Natural killer cell (primary cell): ENCODE results near the gene PUS10. TPM values are rescaled to one million over a fixed set of nuclear protein-coding genes. Genes with fewer than 3 reads are reported as not detected.

Experiments
- ATAC-seq, 3 donors: fragments of 150-1000 bp in 2 of 3; fragments of 200-7000 bp in 1 of 3; cut with Tn5 transposase; 1 replicate in 1 of 3; 2 replicates in 2 of 3; pipeline ENCODE4 v1.10.0; 2021; ENCODE audit warnings: mild to moderate bottlenecking in 2 of 3, moderate library complexity in 2 of 3
- DNase-seq, 2 donors: peaks; one replicate each; pipeline versions ENCODE4 v3.0.0 to v3.0.0-alpha.2; 2013 to 2021; ENCODE audit warnings: mixed read lengths in 1 of 2
- H3K27ac ChIP-seq: one replicate; pipeline ENCODE4 v1.5.1; 2013; ENCODE audit warnings: mild to moderate bottlenecking, low read length
- H3K27me3 ChIP-seq: one replicate; pipeline ENCODE4 v1.6.1; 2013; ENCODE audit warnings: low read length; ENCODE audit not compliant: control insufficient read depth, insufficient read depth
- H3K36me3 ChIP-seq: one replicate; pipeline ENCODE4 v1.6.1; 2013; ENCODE audit warnings: low read length; ENCODE audit not compliant: control insufficient read depth, insufficient read depth
- H3K4me1 ChIP-seq: one replicate; pipeline ENCODE4 v1.6.1; 2013; ENCODE audit warnings: low read length; ENCODE audit not compliant: control insufficient read depth, insufficient read depth
- H3K4me3 ChIP-seq: one replicate; pipeline ENCODE4 v1.5.1; 2013; ENCODE audit warnings: low read length
- H3K9me3 ChIP-seq: one replicate; pipeline ENCODE4 v1.6.1; 2013; ENCODE audit warnings: low read length; ENCODE audit not compliant: control insufficient read depth, insufficient read depth
- H3K27ac Mint-ChIP-seq, 2 donors: one replicate each; pipeline ENCODE4 v1.8.0; 2022; ENCODE audit warnings: mild to moderate bottlenecking in 2 of 2, mixed read lengths in 2 of 2, moderate library complexity in 1 of 2
- H3K27me3 Mint-ChIP-seq, 2 donors: one replicate each; pipeline ENCODE4 v1.8.0; 2022; ENCODE audit warnings: low read depth in 2 of 2, mixed read lengths in 2 of 2
- H3K36me3 Mint-ChIP-seq: one replicate; pipeline ENCODE4 v1.8.0; 2022; ENCODE audit warnings: mixed read lengths
- H3K4me1 Mint-ChIP-seq, 2 donors: one replicate each; pipeline ENCODE4 v1.8.0; 2022; ENCODE audit warnings: mixed read lengths in 2 of 2
- H3K4me3 Mint-ChIP-seq: one replicate; pipeline ENCODE4 v1.8.0; 2022; ENCODE audit warnings: mild to moderate bottlenecking, moderate library complexity, mixed read lengths
- H3K9me3 Mint-ChIP-seq, 2 donors: one replicate each; pipeline ENCODE4 v1.8.0; 2022; ENCODE audit warnings: mixed read lengths in 2 of 2
- WGBS: methylation state at CpG from one replicate; pipeline ENCODE4 v1.1.7; 2013; ENCODE audit warnings: missing lambda C conversion rate; ENCODE audit not compliant: insufficient coverage; 5-methylcytosine and 5-hydroxymethylcytosine counted together
- intact Hi-C: fragments of 100-400 bp; cut with micrococcal nuclease; formaldehyde crosslinking; loops from one replicate; pipeline ENCODE4 v1.14.2; 2022
- total RNA-seq, 4 donors: library from RNA; stranded (reverse); fragments of 120-200 nt in 1 of 4; gene quantifications; one replicate each; pipeline versions ENCODE4 v1.2.3 to v1.2.4, GENCODE V29; 2013 to 2022
- TF ChIP-seq, protein P1 (sequence below): fragments of 200-600 bp; IDR thresholded peaks from one replicate; pipeline ENCODE4 v1.8.0; 2022; ENCODE audit warnings: antibody characterized with exemption

Gene PUS10
- total RNA-seq, 3 donors from 2014 or later (not counting 1 experiment from before 2014, with no cell fraction given), result 7.2 to 15.2 (median 8.4) TPM

- Mint-ChIP-seq H3K9me3 (no peaks in the 10 kb centered on the region), H3K36me3 (peaks cover 17% of the 10 kb centered on the region), H3K4me1 (peaks cover 20 to 27% of the 10 kb centered on the region in 2 donors), H3K4me3 (no peak overlapping the region), H3K27ac (peak overlapping the region in 1 of 2 donors; percentile 38), H3K27me3 (no peaks in the 10 kb centered on the region)
- no peak for DNase-seq
- ATAC-seq, result no peak
- H3K4me1 ChIP-seq, result peaks cover 5% of the 10 kb centered on the region
- TF ChIP-seq, protein P1, sequence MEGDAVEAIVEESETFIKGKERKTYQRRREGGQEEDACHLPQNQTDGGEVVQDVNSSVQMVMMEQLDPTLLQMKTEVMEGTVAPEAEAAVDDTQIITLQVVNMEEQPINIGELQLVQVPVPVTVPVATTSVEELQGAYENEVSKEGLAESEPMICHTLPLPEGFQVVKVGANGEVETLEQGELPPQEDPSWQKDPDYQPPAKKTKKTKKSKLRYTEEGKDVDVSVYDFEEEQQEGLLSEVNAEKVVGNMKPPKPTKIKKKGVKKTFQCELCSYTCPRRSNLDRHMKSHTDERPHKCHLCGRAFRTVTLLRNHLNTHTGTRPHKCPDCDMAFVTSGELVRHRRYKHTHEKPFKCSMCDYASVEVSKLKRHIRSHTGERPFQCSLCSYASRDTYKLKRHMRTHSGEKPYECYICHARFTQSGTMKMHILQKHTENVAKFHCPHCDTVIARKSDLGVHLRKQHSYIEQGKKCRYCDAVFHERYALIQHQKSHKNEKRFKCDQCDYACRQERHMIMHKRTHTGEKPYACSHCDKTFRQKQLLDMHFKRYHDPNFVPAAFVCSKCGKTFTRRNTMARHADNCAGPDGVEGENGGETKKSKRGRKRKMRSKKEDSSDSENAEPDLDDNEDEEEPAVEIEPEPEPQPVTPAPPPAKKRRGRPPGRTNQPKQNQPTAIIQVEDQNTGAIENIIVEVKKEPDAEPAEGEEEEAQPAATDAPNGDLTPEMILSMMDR, result no peak
- H3K27ac ChIP-seq, result no peak overlapping the region
- H3K4me3 ChIP-seq, result no peak overlapping the region
- no peaks in the 10 kb centered on the region for H3K27me3 ChIP-seq
- H3K9me3 ChIP-seq, result no peaks in the 10 kb centered on the region
- intact Hi-C loops, result no loop called here
- WGBS, result 94% methylated on average over 3 of the region's 3 CpGs
- H3K36me3 ChIP-seq, result peaks cover 25% of the 10 kb centered on the region
Observed at GRCh38 chr2:61029533-61029932, 11.5 kb upstream of the PUS10 start.

- H3K9me3 Mint-ChIP-seq, result no peaks in the 10 kb centered on the region
- peaks cover 48 to 51% of the 10 kb centered on the region in 2 donors for H3K4me1 Mint-ChIP-seq
- H3K36me3 ChIP-seq, result peaks cover 3% of the 10 kb centered on the region
- no peaks in the 10 kb centered on the region for H3K9me3 ChIP-seq
- H3K27me3 ChIP-seq, result no peaks in the 10 kb centered on the region
- H3K27me3 Mint-ChIP-seq, result no peaks in the 10 kb centered on the region
- H3K27ac Mint-ChIP-seq, result peak overlapping the region; percentile 3 to 10
- H3K27ac ChIP-seq, result no peak overlapping the region
- H3K4me1 ChIP-seq, result peaks cover 10% of the 10 kb centered on the region
- H3K36me3 Mint-ChIP-seq, result no peaks in the 10 kb centered on the region
- 92% methylated on average over 1 of the region's 4 CpGs for WGBS
- no peak for DNase-seq
- no peak overlapping the region for H3K4me3 ChIP-seq
- TF ChIP-seq, protein P1, result no peak
- ATAC-seq, result no peak
- intact Hi-C loops, result no loop called here
- H3K4me3 Mint-ChIP-seq, result no peak overlapping the region
Observed at GRCh38 chr2:61023670-61024069, 5.6 kb upstream of the PUS10 start.

GRCh38 chr2:61021228-61021660 is 3.2 kb upstream of the PUS10 start:
- no peaks in the 10 kb centered on the region for H3K9me3 ChIP-seq
- H3K4me3 Mint-ChIP-seq, result no peak overlapping the region
- no peak for DNase-seq
- intact Hi-C loops, result no loop called here
- ATAC-seq, result no peak
- no peaks in the 10 kb centered on the region for H3K27me3 Mint-ChIP-seq
- H3K27ac Mint-ChIP-seq, result no peak overlapping the region
- H3K4me1 Mint-ChIP-seq, result peaks cover 55 to 56% of the 10 kb centered on the region in 2 donors
- peaks cover 8% of the 10 kb centered on the region for H3K4me1 ChIP-seq
- no peaks in the 10 kb centered on the region for H3K36me3 Mint-ChIP-seq
- no peak overlapping the region for H3K4me3 ChIP-seq
- no peaks in the 10 kb centered on the region for H3K27me3 ChIP-seq
- no peak overlapping the region for H3K27ac ChIP-seq
- no peaks in the 10 kb centered on the region for H3K9me3 Mint-ChIP-seq
- TF ChIP-seq, protein P1, result no peak
- H3K36me3 ChIP-seq, result peaks cover 3% of the 10 kb centered on the region
- WGBS, result 97% methylated on average over 6 of the region's 6 CpGs

- H3K36me3 ChIP-seq, result no peaks in the 10 kb centered on the region
- peak overlapping the region; percentile 90 to 92 for H3K27ac Mint-ChIP-seq
- H3K4me1 ChIP-seq, result peaks cover 8% of the 10 kb centered on the region
- H3K36me3 Mint-ChIP-seq, result no peaks in the 10 kb centered on the region
- H3K4me1 Mint-ChIP-seq, result peaks cover 52 to 55% of the 10 kb centered on the region in 2 donors
- H3K27me3 Mint-ChIP-seq, result no peaks in the 10 kb centered on the region
- H3K27ac ChIP-seq, result peak overlapping the region; percentile 75
- ATAC-seq (no peak), DNase-seq (no peak)
- no peaks in the 10 kb centered on the region for H3K27me3 ChIP-seq
- no CpG with 5 or more reads among the region's 6 CpGs for WGBS
- peak overlapping the region; percentile 99 for H3K4me3 Mint-ChIP-seq
- intact Hi-C loops, result no loop called here
- H3K9me3 Mint-ChIP-seq, result no peaks in the 10 kb centered on the region
- no peaks in the 10 kb centered on the region for H3K9me3 ChIP-seq
- no peak overlapping the region for H3K4me3 ChIP-seq
- TF ChIP-seq, protein P1, result no peak
Observed at GRCh38 chr2:61018798-61019197, 743 bp upstream of the PUS10 start.
